SU-DHL-6 (cell line): Measurements from ENCODE around the gene THSD7A.

ENCODE experiments used
- EZH2phosphoT487 ChIP-seq: fragments of 200-600 bp; sonication (generic), shearing (Covaris generic); conservative IDR thresholded peaks from 2 replicates; pipeline ENCODE4 v1.6.1; 2018; ENCODE audit warnings: mild to moderate bottlenecking, antibody characterized with exemption, low read length, moderate library complexity, mixed read lengths
- TF ChIP-seq, protein P1 (sequence below): fragments of 200-600 bp; sonication (generic); IDR thresholded peaks from one replicate; pipeline ENCODE4 v1.5.1; 2017; ENCODE audit warnings: antibody characterized with exemption, mild to moderate bottlenecking, low read length, moderate library complexity; ENCODE audit not compliant: insufficient read depth, poor library complexity, severe bottlenecking

GRCh38 chr7:11480143-11480542 is 351.9 kb downstream of the THSD7A start:
- TF ChIP-seq EZH2phosphoT487 = no peak
- TF ChIP-seq, protein P1, sequence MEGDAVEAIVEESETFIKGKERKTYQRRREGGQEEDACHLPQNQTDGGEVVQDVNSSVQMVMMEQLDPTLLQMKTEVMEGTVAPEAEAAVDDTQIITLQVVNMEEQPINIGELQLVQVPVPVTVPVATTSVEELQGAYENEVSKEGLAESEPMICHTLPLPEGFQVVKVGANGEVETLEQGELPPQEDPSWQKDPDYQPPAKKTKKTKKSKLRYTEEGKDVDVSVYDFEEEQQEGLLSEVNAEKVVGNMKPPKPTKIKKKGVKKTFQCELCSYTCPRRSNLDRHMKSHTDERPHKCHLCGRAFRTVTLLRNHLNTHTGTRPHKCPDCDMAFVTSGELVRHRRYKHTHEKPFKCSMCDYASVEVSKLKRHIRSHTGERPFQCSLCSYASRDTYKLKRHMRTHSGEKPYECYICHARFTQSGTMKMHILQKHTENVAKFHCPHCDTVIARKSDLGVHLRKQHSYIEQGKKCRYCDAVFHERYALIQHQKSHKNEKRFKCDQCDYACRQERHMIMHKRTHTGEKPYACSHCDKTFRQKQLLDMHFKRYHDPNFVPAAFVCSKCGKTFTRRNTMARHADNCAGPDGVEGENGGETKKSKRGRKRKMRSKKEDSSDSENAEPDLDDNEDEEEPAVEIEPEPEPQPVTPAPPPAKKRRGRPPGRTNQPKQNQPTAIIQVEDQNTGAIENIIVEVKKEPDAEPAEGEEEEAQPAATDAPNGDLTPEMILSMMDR = no peak
